ENCODE results near the gene COL5A1. TPM values are rescaled to one million over a fixed set of nuclear protein-coding genes. Genes with fewer than 3 reads are reported as not detected.

COL5A1 gene
- total RNA-seq, 2 experiments from 2014 or later = 0.10 TPM; not detected in 1

GRCh38 chr9:134600836-134601638 lies 40.6 kb upstream of the COL5A1 start:
- Mint-ChIP-seq H3K27me3 (ENCODE audit: low read depth) (peaks cover 10% of the 10 kb centered on the region), H3K27ac (no peak overlapping the region), H3K4me3 (no peak overlapping the region), H3K4me1 (ENCODE audit: low read depth) (no peaks in the 10 kb centered on the region), H3K9me3 (no peaks in the 10 kb centered on the region), H3K36me3 (ENCODE audit: low read depth) (no peaks in the 10 kb centered on the region)
- intact Hi-C loops (cut with micrococcal nuclease) = no loop called here
- no peak for DNase-seq
- CTCF ChIA-PET = interaction anchor here (0.7 kb wide), 1 partner anchor 388 kb away, joined by 3 read pairs; no protein-coding TSS in a partner anchor

DNA sequence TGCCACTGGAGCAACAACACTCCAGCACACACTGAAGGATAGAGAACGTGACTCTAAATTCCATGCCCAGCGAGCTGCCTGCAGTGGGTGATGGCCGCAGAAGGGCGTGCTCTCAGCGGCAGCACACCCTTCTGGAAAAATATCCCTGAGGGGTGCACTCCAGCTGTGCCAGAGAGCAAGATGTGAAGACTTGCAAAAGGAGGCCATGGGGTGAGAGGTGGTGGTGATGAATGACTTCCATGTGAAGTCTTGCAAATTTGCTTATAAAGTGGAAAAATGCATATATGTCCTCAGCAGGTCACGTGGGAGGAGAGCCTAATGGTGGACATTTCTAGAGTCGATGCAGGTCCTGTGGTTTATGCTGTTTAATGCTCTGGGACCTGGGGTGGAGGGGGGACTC lies 39.8 kb upstream of the COL5A1 start:
- H3K27me3 Mint-ChIP-seq (ENCODE audit: low read depth) = peaks cover 10% of the 10 kb centered on the region
- H3K4me3 Mint-ChIP-seq = no peak overlapping the region
- CTCF ChIA-PET = interaction anchor here (0.7 kb wide), 2 partner anchors 388 to 1680 kb away, joined by 3 read pairs; no protein-coding TSS in a partner anchor
- no peaks in the 10 kb centered on the region for H3K36me3 Mint-ChIP-seq (ENCODE audit: low read depth)
- H3K9me3 Mint-ChIP-seq = no peaks in the 10 kb centered on the region
- intact Hi-C loops (cut with micrococcal nuclease) = no loop called here
- DNase-seq = no peak
- H3K27ac Mint-ChIP-seq = no peak overlapping the region
- no peaks in the 10 kb centered on the region for H3K4me1 Mint-ChIP-seq (ENCODE audit: low read depth)

DNA sequence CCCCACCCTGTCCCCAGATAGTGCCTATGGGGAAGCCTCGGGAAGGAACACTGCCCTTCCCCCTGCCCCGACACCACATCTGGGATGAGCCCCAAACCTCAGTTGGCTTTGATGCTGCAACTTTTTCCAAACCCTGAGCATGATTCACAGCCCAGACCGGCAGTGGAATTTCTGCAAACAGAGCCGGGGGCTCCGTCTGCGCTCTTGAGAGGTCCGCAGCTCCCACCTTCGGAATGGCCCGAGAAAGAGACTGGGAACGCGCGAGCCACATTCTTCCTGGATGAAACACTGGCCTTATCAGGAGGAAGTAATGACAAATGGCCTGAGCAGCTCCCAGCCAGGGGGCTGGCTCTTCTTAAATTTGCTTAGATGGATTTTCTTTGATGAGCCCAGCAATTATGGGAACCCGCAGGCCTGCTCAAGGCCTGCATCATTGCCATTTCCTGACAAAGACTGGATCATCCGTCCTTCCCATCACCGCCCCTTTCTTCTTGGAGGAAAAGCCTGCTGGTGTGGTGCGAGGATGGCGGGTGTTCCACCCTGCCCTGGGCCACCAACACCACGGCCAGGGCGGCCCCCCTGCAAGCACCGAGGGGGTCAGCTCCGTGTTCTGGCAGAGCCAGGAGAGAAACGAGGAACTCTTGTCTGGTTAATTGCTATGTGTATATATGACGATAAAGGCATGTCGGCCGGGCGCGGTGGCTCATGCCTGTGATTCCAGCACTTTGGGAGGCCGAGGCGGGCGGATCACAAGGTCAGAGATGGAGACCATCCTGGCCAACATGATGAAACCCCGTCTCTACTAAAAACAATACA lies 38.8 kb upstream of the COL5A1 start:
- CTCF ChIA-PET = interaction anchor here (0.7 kb wide), 1 partner anchor 1679 kb away, joined by 3 read pairs; no protein-coding TSS in a partner anchor
- no peak for DNase-seq

DNA sequence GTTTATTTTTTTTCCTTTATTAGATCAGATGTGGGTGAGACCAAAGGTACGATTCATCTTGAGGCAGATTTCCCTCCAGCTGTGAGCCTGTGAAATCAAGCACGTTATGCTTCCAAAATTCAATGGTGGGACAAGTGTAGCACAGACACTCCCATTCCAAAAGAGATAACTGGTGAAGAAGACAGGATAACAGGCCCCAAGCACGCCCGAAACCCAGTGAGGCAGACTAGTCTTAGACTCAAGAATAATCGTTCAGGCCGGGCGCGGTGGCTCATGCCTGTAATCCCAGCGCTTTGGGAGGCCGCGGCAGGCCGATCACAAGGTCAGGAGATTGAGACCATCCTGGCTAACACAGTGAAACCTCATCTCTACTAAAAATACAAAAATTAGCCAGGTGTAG lies 36.8 kb upstream of the COL5A1 start:
- H3K9me3 Mint-ChIP-seq = no peaks in the 10 kb centered on the region
- no peaks in the 10 kb centered on the region for H3K4me1 Mint-ChIP-seq (ENCODE audit: low read depth)
- H3K27me3 Mint-ChIP-seq (ENCODE audit: low read depth) = peaks cover 16% of the 10 kb centered on the region
- DNase-seq = no peak
- H3K27ac Mint-ChIP-seq = no peak overlapping the region
- intact Hi-C loops (cut with micrococcal nuclease) = no loop called here
- CTCF ChIA-PET = no interaction called here
- H3K4me3 Mint-ChIP-seq = no peak overlapping the region
- no peaks in the 10 kb centered on the region for H3K36me3 Mint-ChIP-seq (ENCODE audit: low read depth)

More for the DNA sequence above, 38.8 kb upstream of the COL5A1 start:
- H3K27ac Mint-ChIP-seq = no peak overlapping the region
- no peaks in the 10 kb centered on the region for H3K4me1 Mint-ChIP-seq (ENCODE audit: low read depth)
- no peak overlapping the region for H3K4me3 Mint-ChIP-seq
- intact Hi-C loops (cut with micrococcal nuclease) = no loop called here
- H3K27me3 Mint-ChIP-seq (ENCODE audit: low read depth) = peaks cover 10% of the 10 kb centered on the region
- H3K9me3 Mint-ChIP-seq = no peaks in the 10 kb centered on the region
- no peaks in the 10 kb centered on the region for H3K36me3 Mint-ChIP-seq (ENCODE audit: low read depth)

DNA sequence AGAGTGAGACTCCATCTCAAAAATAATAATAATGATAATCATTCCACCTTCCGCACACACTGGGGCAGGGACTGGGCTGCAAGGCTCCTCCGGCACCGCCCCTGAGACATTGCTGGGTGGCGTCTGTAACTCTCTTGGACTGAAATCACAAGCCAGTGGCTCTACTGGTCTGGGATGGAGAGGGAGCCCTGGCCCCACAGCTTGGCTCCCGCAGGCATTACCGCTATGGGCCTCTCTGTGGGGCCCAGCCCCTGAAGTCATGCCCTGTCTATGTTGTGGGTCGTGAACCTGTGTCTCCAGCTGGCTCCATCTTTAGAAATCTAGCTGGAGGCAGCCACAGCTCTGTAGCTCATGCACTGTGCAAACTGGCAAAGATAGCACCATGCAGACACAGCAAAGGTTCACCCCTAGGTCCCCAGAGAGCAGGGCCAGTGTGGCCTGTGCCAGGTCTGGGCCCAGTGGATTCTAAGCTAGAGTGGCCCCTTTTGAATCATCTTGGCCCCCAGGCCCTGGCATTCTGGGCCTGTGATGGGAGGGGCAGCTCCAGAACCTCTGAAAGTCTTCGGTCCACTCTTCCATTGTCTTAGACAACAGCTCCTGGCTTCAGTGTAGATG lies 36.1 kb upstream of the COL5A1 start:
- H3K27ac Mint-ChIP-seq = no peak overlapping the region
- no peaks in the 10 kb centered on the region for H3K4me1 Mint-ChIP-seq (ENCODE audit: low read depth)
- CTCF ChIA-PET = no interaction called here
- intact Hi-C loops (cut with micrococcal nuclease) = no loop called here
- no peaks in the 10 kb centered on the region for H3K9me3 Mint-ChIP-seq
- peaks cover 18% of the 10 kb centered on the region for H3K27me3 Mint-ChIP-seq (ENCODE audit: low read depth)
- no peak overlapping the region for H3K4me3 Mint-ChIP-seq
- DNase-seq = no peak
- no peaks in the 10 kb centered on the region for H3K36me3 Mint-ChIP-seq (ENCODE audit: low read depth)

DNA sequence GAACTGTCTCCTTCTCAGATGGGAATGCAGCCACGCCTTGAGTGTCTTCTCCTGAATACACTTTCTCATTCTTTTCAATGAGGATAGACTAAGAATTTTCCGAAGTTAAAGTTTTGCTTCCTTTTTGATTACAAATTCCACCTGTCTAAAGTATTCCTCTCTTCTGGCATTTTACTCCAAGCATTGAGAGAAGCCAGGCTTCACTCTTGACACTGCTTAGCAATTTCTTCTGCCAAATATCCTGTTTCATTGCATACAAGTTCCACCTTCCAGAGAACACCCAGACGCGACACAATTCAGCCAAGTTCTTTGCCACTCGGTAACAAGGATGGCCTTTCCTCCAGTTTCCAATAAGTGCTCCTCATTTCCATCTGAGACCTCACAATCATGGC lies 35.6 kb upstream of the COL5A1 start:
- Mint-ChIP-seq H3K4me1 (ENCODE audit: low read depth) (no peaks in the 10 kb centered on the region), H3K36me3 (ENCODE audit: low read depth) (no peaks in the 10 kb centered on the region), H3K9me3 (no peaks in the 10 kb centered on the region), H3K27ac (no peak overlapping the region), H3K27me3 (ENCODE audit: low read depth) (peaks cover 20% of the 10 kb centered on the region), H3K4me3 (no peak overlapping the region)
- intact Hi-C loops (cut with micrococcal nuclease) = no loop called here
- DNase-seq = no peak
- CTCF ChIA-PET = no interaction called here

DNA sequence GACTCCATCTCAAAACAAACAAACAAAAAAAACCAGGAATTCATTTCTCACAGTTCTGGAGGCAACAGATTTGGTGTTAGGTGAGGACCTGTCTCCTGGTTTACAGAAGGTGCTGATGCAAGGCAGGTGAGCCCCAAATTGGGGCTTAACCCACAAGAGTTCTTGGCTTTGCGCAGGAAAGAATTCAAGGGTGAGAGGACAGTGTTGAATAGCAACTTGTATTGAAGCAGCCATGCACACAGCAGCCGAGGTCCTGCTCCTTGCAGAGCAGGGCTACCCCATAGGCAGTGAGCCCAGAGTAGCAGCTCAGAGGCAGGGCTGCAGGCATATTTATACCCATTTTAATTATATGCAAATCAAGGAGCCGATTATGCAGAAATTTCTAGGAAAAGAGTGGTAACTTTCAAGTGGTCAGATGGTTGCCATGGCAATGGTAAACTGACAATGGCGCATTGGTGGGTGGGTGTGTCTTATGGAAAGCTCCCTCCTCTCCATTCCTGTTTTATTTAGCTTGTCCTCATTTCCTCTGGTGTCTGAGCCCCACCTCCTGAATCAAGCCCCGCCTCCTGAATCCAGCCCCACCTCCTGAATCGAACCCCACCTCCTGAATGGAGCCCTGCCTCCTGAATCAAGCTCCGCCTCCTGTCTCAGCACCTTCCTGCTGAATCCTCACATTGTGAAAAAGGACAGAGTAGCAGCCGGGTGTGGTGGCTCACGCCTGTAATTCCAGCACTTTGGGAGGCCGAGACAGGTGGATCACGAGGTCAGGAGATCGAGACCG lies 34.5 kb upstream of the COL5A1 start:
- peaks cover 13% of the 10 kb centered on the region for H3K27me3 Mint-ChIP-seq (ENCODE audit: low read depth)
- H3K9me3 Mint-ChIP-seq = peaks cover 6% of the 10 kb centered on the region
- H3K4me1 Mint-ChIP-seq (ENCODE audit: low read depth) = no peaks in the 10 kb centered on the region
- intact Hi-C loops (cut with micrococcal nuclease) = no loop called here
- H3K4me3 Mint-ChIP-seq = no peak overlapping the region
- no peaks in the 10 kb centered on the region for H3K36me3 Mint-ChIP-seq (ENCODE audit: low read depth)
- H3K27ac Mint-ChIP-seq = no peak overlapping the region
- no peak for DNase-seq
- CTCF ChIA-PET = interaction anchor here (0.7 kb wide), 1 partner anchor 275 kb away, joined by 3 read pairs; no protein-coding TSS in a partner anchor

DNA sequence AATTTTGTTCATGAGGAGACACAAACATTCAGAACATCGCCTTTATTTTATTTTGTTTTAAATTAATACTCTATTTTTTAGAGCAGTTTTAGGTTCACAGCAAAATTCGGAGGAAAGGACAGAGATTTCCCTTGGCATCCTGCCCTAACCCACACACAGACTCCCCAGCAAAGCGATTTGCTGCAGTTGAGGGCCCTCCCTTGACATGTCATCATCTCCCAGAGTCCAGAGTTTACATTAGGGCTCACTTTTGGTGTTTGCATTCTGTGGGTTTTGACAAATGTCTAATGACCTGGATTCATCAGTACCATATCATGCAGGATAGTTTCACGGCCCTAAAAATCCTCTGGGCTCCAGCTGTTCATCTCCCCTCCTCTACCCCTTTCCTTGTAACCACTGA lies 33.6 kb upstream of the COL5A1 start:
- CTCF ChIA-PET = no interaction called here
- H3K27ac Mint-ChIP-seq = no peak overlapping the region
- intact Hi-C loops (cut with micrococcal nuclease) = no loop called here
- H3K4me1 Mint-ChIP-seq (ENCODE audit: low read depth) = no peaks in the 10 kb centered on the region
- peaks cover 13% of the 10 kb centered on the region for H3K27me3 Mint-ChIP-seq (ENCODE audit: low read depth)
- peaks cover 2% of the 10 kb centered on the region for H3K36me3 Mint-ChIP-seq (ENCODE audit: low read depth)
- DNase-seq = no peak
- peaks cover 11% of the 10 kb centered on the region for H3K9me3 Mint-ChIP-seq
- no peak overlapping the region for H3K4me3 Mint-ChIP-seq

GRCh38 chr9:134611046-134611445 lies 30.6 kb upstream of the COL5A1 start:
- DNase-seq = no peak
- intact Hi-C loops (cut with micrococcal nuclease) = no loop called here
- Mint-ChIP-seq H3K36me3 (ENCODE audit: low read depth) (peaks cover 2% of the 10 kb centered on the region), H3K27me3 (ENCODE audit: low read depth) (peaks cover 13% of the 10 kb centered on the region), H3K27ac (no peak overlapping the region), H3K4me1 (ENCODE audit: low read depth) (no peaks in the 10 kb centered on the region), H3K9me3 (peaks cover 14% of the 10 kb centered on the region), H3K4me3 (no peak overlapping the region)
- CTCF ChIA-PET = no interaction called here

GRCh38 chr9:134612309-134612708 lies 29.3 kb upstream of the COL5A1 start:
- Mint-ChIP-seq H3K4me1 (ENCODE audit: low read depth) (no peaks in the 10 kb centered on the region), H3K4me3 (no peak overlapping the region), H3K27me3 (ENCODE audit: low read depth) (peaks cover 13% of the 10 kb centered on the region), H3K9me3 (peaks cover 14% of the 10 kb centered on the region), H3K27ac (no peak overlapping the region), H3K36me3 (ENCODE audit: low read depth) (peaks cover 2% of the 10 kb centered on the region)
- no peak for DNase-seq
- CTCF ChIA-PET = no interaction called here
- intact Hi-C loops (cut with micrococcal nuclease) = no loop called here

DNA sequence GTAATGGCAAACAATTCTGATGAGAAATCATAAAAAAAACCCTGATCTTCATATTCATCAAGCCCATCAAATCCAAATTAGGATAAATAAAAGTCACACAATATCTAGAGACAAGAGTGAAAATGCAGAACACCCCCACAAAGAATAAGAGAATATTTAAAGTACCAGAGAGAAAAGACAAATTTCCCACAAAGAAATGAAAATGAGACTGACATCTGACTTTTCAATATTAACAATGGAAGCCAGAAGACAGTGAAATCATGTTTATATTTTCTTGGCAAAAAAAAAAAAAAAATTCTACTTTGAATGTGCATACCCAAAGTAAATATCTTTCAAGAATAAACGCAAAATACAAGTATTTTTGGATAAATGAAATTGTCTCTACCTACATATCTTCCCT lies 28.9 kb upstream of the COL5A1 start:
- H3K27ac Mint-ChIP-seq = no peak overlapping the region
- H3K9me3 Mint-ChIP-seq = peaks cover 14% of the 10 kb centered on the region
- peaks cover 2% of the 10 kb centered on the region for H3K36me3 Mint-ChIP-seq (ENCODE audit: low read depth)
- peaks cover 13% of the 10 kb centered on the region for H3K27me3 Mint-ChIP-seq (ENCODE audit: low read depth)
- no peak overlapping the region for H3K4me3 Mint-ChIP-seq
- CTCF ChIA-PET = no interaction called here
- DNase-seq = no peak
- intact Hi-C loops (cut with micrococcal nuclease) = no loop called here
- no peaks in the 10 kb centered on the region for H3K4me1 Mint-ChIP-seq (ENCODE audit: low read depth)

GRCh38 chr9:134614256-134614655 lies 27.3 kb upstream of the COL5A1 start:
- CTCF ChIA-PET = no interaction called here
- H3K9me3 Mint-ChIP-seq = peaks cover 14% of the 10 kb centered on the region
- no peaks in the 10 kb centered on the region for H3K4me1 Mint-ChIP-seq (ENCODE audit: low read depth)
- DNase-seq = no peak
- no peak overlapping the region for H3K4me3 Mint-ChIP-seq
- peaks cover 2% of the 10 kb centered on the region for H3K36me3 Mint-ChIP-seq (ENCODE audit: low read depth)
- intact Hi-C loops (cut with micrococcal nuclease) = no loop called here
- peaks cover 12% of the 10 kb centered on the region for H3K27me3 Mint-ChIP-seq (ENCODE audit: low read depth)
- H3K27ac Mint-ChIP-seq = no peak overlapping the region

Measured in activated naive CD4-positive, alpha-beta T cell treated with anti-CD3 and anti-CD28 coated beads for 36 hours (primary cell).